Loucy (cell line): Measurements from ENCODE around the gene S100G.

Experiments
- H2AFZ ChIP-seq: fragments of 200-600 bp; sonication (generic); 2 replicates; pipeline ENCODE4 v1.6.0; 2016; ENCODE audit warnings: antibody characterized with exemption, mild to moderate bottlenecking, low read length, moderate library complexity
- H3F3A ChIP-seq: fragments of 200-600 bp; 2 replicates; pipeline ENCODE4 v1.6.0; 2016; ENCODE audit warnings: antibody characterized with exemption, low read depth, mild to moderate bottlenecking
- H3K27me3 ChIP-seq: fragments of 200-600 bp; sonication (generic); 2 replicates; pipeline ENCODE4 v1.6.1; 2014; ENCODE audit warnings: low read length, mild to moderate bottlenecking; ENCODE audit not compliant: insufficient read depth, poor library complexity, severe bottlenecking
- H3K36me3 ChIP-seq: fragments of 200-600 bp; sonication (generic); 2 replicates; pipeline ENCODE4 v1.6.1; 2016; ENCODE audit warnings: low read length; ENCODE audit not compliant: insufficient read depth
- H3K4me1 ChIP-seq: fragments of 200-600 bp; sonication (generic); 2 replicates; pipeline ENCODE4 v1.5.1; 2014; ENCODE audit warnings: low read length, mild to moderate bottlenecking; ENCODE audit not compliant: insufficient read depth, poor library complexity, severe bottlenecking
- H3K4me2 ChIP-seq: fragments of 200-600 bp; sonication (generic); 2 replicates; pipeline ENCODE4 v1.6.0; 2014; ENCODE audit warnings: antibody characterized with exemption, low read length, low read depth, mild to moderate bottlenecking; ENCODE audit not compliant: poor library complexity, severe bottlenecking
- H3K4me3 ChIP-seq: fragments of 200-600 bp; sonication (generic); 2 replicates; pipeline ENCODE4 v1.5.1; 2014; ENCODE audit warnings: low read length, mild to moderate bottlenecking, mixed read lengths; ENCODE audit not compliant: poor library complexity, severe bottlenecking
- H3K79me2 ChIP-seq: fragments of 200-600 bp; sonication (generic); 2 replicates; pipeline ENCODE4 v1.6.1; 2014; ENCODE audit warnings: low read length; ENCODE audit not compliant: insufficient read depth
- H3K9ac ChIP-seq: fragments of 200-600 bp; sonication (generic); 2 replicates; pipeline ENCODE4 v1.6.0; 2014; ENCODE audit warnings: mild to moderate bottlenecking, low read depth, low read length, moderate library complexity; ENCODE audit not compliant: poor library complexity, severe bottlenecking
- H3K9me2 ChIP-seq: fragments of 200-600 bp; sonication (generic); replicated peaks from 2 replicates; pipeline ENCODE4 v1.6.1; 2016; ENCODE audit warnings: low read depth, low read length, mixed read lengths
- H3K9me3 ChIP-seq: fragments of 200-600 bp; sonication (generic); 2 replicates; pipeline ENCODE4 v1.6.1; 2014; ENCODE audit warnings: mild to moderate bottlenecking, antibody characterized with exemption, low read length, low read depth; ENCODE audit not compliant: insufficient read depth
- H4K20me1 ChIP-seq: fragments of 200-600 bp; sonication (generic); 2 replicates; pipeline ENCODE4 v1.6.0; 2014; ENCODE audit warnings: antibody characterized with exemption, low read length, mild to moderate bottlenecking; ENCODE audit not compliant: insufficient read depth, poor library complexity, severe bottlenecking
- CTCF ChIP-seq: fragments of 200-600 bp; sonication (generic); conservative IDR thresholded peaks from 2 replicates; pipeline ENCODE4 v1.5.1; 2014; ENCODE audit warnings: mild to moderate bottlenecking, antibody characterized with exemption, low read length
- EZH2phosphoT487 ChIP-seq: fragments of 200-600 bp; IDR thresholded peaks from 2 replicates; pipeline ENCODE4 v1.6.1; 2018; ENCODE audit warnings: antibody characterized with exemption, mild to moderate bottlenecking, moderate library complexity, borderline replicate concordance

S100G gene

GRCh38 chrX:16683007-16683664 lies 33.2 kb downstream of the S100G start:
- TF ChIP-seq CTCF, result no peak
- TF ChIP-seq EZH2phosphoT487, result no peak
- Histone ChIP-seq H3K9me3 (no peaks in the 10 kb centered on the region), H4K20me1 (no peaks in the 10 kb centered on the region), H3K9ac (no peak overlapping the region), H3K4me2 (no peak overlapping the region), H3K36me3 (peaks cover 15% of the 10 kb centered on the region; the same call in 1 of the 2 replicates), H3K79me2 (no peaks in the 10 kb centered on the region), H3K27me3 (no peaks in the 10 kb centered on the region), H3K4me3 (no peak overlapping the region), H3F3A (no peaks in the 10 kb centered on the region), H2AFZ (no peak overlapping the region), H3K9me2 (no peaks in the 10 kb centered on the region), H3K4me1 (no peaks in the 10 kb centered on the region)

- TF ChIP-seq EZH2phosphoT487 (no peak), CTCF (no peak)
- no peaks in the 10 kb centered on the region for H3K27me3 ChIP-seq
These were observed 37.6 kb downstream of the S100G start for GRCh38 chrX:16687514-16687913.

GRCh38 chrX:16695079-16695676 lies 45.2 kb downstream of the S100G start:
- Histone ChIP-seq H3K4me3 (no peak overlapping the region), H3K27me3 (no peaks in the 10 kb centered on the region), H4K20me1 (no peaks in the 10 kb centered on the region), H3K36me3 (no peaks in the 10 kb centered on the region; the same call in 1 of the 2 replicates), H2AFZ (no peak overlapping the region), H3K9me2 (no peaks in the 10 kb centered on the region), H3K9ac (no peak overlapping the region), H3F3A (no peaks in the 10 kb centered on the region), H3K9me3 (no peaks in the 10 kb centered on the region), H3K79me2 (no peaks in the 10 kb centered on the region), H3K4me2 (no peak overlapping the region), H3K4me1 (no peaks in the 10 kb centered on the region)
- TF ChIP-seq EZH2phosphoT487, result no peak
- peak; percentile 67 for TF ChIP-seq CTCF

More at GRCh38 chrX:16687514-16687913, 37.6 kb downstream of the S100G start:
- H3K4me1 ChIP-seq, result no peaks in the 10 kb centered on the region
- no peaks in the 10 kb centered on the region for H3K9me3 ChIP-seq
- no peaks in the 10 kb centered on the region for H3K9me2 ChIP-seq
- no peak overlapping the region for H3K4me3 ChIP-seq
- no peaks in the 10 kb centered on the region for H3F3A ChIP-seq
- no peak overlapping the region for H2AFZ ChIP-seq
- H4K20me1 ChIP-seq, result no peaks in the 10 kb centered on the region
- H3K4me2 ChIP-seq, result no peak overlapping the region
- H3K79me2 ChIP-seq, result no peaks in the 10 kb centered on the region
- H3K9ac ChIP-seq, result no peak overlapping the region
- H3K36me3 ChIP-seq, result peaks cover 4% of the 10 kb centered on the region; the same call in 1 of the 2 replicates
